ENCODE results near the gene VAMP3. TPM values are rescaled to one million over a fixed set of nuclear protein-coding genes. Genes with fewer than 3 reads are reported as not detected.

The VAMP3 gene
- total and polyA plus RNA-seq, 9 of the 15 experiments (the other 6 are each of a cell fraction or from before 2014, with no cell fraction given) = 27.1 to 71.3 (median 47.5) TPM

DNA sequence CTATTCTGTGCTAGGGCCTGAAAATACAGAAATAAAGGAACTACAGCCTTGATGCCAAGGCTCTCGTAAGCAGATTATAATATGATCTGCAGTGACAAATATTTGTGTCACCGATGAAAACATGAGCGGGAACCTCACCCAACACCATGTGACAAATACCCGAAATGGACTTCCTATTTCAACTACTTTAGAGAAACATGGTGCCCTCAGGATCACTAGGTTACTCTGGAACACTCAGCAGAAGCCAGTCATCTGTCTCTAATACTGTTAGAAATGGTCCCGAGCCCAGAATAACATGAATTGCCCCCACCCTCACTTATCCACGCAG is 463 bp upstream of the VAMP3 start (continued):
- TF ChIP-seq FOXK1 (CRISPR knock-in tag; IDR thresholded peaks at IDR 0.05; ENCODE audit: borderline replicate concordance) = no peak
- TF ChIP-seq, protein P1, sequence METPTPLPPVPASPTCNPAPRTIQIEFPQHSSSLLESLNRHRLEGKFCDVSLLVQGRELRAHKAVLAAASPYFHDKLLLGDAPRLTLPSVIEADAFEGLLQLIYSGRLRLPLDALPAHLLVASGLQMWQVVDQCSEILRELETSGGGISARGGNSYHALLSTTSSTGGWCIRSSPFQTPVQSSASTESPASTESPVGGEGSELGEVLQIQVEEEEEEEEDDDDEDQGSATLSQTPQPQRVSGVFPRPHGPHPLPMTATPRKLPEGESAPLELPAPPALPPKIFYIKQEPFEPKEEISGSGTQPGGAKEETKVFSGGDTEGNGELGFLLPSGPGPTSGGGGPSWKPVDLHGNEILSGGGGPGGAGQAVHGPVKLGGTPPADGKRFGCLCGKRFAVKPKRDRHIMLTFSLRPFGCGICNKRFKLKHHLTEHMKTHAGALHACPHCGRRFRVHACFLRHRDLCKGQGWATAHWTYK (CRISPR knock-in tag; IDR thresholded peaks at IDR 0.05) = no peak
- TF ChIP-seq, protein P2, sequence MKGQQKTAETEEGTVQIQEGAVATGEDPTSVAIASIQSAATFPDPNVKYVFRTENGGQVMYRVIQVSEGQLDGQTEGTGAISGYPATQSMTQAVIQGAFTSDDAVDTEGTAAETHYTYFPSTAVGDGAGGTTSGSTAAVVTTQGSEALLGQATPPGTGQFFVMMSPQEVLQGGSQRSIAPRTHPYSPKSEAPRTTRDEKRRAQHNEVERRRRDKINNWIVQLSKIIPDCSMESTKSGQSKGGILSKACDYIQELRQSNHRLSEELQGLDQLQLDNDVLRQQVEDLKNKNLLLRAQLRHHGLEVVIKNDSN (CRISPR knock-in tag; IDR thresholded peaks at IDR 0.05) = peak; percentile 60; the same call in 1 of the 2 replicates
- peak; percentile 45; the same call in 1 of the 2 replicates for TF ChIP-seq ZNF589 (CRISPR knock-in tag; IDR thresholded peaks at IDR 0.05; ENCODE audit: low read depth)
- no peak for TF ChIP-seq NCOA2 (IDR thresholded peaks at IDR 0.05; ENCODE audit: partially characterized antibody in 2 of 2)
- TF ChIP-seq FOXA3 (CRISPR knock-in tag; conservative IDR thresholded peaks at IDR 0.05 in 1 of 2, IDR thresholded peaks at IDR 0.05 in 1 of 2) = 0 out of 4 replicates have a peak, but pooled peaks of 1 of the 2 experiments have one; percentile 23
- TF ChIP-seq, protein P3, sequence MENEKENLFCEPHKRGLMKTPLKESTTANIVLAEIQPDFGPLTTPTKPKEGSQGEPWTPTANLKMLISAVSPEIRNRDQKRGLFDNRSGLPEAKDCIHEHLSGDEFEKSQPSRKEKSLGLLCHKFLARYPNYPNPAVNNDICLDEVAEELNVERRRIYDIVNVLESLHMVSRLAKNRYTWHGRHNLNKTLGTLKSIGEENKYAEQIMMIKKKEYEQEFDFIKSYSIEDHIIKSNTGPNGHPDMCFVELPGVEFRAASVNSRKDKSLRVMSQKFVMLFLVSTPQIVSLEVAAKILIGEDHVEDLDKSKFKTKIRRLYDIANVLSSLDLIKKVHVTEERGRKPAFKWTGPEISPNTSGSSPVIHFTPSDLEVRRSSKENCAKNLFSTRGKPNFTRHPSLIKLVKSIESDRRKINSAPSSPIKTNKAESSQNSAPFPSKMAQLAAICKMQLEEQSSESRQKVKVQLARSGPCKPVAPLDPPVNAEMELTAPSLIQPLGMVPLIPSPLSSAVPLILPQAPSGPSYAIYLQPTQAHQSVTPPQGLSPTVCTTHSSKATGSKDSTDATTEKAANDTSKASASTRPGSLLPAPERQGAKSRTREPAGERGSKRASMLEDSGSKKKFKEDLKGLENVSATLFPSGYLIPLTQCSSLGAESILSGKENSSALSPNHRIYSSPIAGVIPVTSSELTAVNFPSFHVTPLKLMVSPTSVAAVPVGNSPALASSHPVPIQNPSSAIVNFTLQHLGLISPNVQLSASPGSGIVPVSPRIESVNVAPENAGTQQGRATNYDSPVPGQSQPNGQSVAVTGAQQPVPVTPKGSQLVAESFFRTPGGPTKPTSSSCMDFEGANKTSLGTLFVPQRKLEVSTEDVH (IDR thresholded peaks at IDR 0.05; ENCODE audit: low read depth, partially characterized antibody) = no peak
- TF ChIP-seq NFRKB (IDR thresholded peaks at IDR 0.05; ENCODE audit: low read depth) = 0 out of 2 replicates have a peak, but pooled peaks have one; percentile 60
- TF ChIP-seq, protein P4, sequence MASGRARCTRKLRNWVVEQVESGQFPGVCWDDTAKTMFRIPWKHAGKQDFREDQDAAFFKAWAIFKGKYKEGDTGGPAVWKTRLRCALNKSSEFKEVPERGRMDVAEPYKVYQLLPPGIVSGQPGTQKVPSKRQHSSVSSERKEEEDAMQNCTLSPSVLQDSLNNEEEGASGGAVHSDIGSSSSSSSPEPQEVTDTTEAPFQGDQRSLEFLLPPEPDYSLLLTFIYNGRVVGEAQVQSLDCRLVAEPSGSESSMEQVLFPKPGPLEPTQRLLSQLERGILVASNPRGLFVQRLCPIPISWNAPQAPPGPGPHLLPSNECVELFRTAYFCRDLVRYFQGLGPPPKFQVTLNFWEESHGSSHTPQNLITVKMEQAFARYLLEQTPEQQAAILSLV (tag; IDR thresholded peaks at IDR 0.05) = no peak
- TF ChIP-seq TRIM24 (IDR thresholded peaks at IDR 0.05) = no peak
- no peak for TF ChIP-seq STAT5A (IDR thresholded peaks at IDR 0.05; ENCODE audit: borderline replicate concordance, low read length)
- TF ChIP-seq CEBPG (CRISPR knock-in tag; IDR thresholded peaks at IDR 0.05) = 0 out of 2 replicates have a peak, but pooled peaks have one; percentile 8
- no peak for TF ChIP-seq CEBPG (tag; conservative IDR thresholded peaks at IDR 0.05 in 1 of 2, IDR thresholded peaks at IDR 0.05 in 1 of 2)
- TF ChIP-seq, protein P5, sequence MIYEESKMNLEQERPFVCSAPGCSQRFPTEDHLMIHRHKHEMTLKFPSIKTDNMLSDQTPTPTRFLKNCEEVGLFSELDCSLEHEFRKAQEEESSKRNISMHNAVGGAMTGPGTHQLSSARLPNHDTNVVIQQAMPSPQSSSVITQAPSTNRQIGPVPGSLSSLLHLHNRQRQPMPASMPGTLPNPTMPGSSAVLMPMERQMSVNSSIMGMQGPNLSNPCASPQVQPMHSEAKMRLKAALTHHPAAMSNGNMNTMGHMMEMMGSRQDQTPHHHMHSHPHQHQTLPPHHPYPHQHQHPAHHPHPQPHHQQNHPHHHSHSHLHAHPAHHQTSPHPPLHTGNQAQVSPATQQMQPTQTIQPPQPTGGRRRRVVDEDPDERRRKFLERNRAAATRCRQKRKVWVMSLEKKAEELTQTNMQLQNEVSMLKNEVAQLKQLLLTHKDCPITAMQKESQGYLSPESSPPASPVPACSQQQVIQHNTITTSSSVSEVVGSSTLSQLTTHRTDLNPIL (CRISPR knock-in tag; IDR thresholded peaks at IDR 0.05) = no peak
- TF ChIP-seq, protein P6, sequence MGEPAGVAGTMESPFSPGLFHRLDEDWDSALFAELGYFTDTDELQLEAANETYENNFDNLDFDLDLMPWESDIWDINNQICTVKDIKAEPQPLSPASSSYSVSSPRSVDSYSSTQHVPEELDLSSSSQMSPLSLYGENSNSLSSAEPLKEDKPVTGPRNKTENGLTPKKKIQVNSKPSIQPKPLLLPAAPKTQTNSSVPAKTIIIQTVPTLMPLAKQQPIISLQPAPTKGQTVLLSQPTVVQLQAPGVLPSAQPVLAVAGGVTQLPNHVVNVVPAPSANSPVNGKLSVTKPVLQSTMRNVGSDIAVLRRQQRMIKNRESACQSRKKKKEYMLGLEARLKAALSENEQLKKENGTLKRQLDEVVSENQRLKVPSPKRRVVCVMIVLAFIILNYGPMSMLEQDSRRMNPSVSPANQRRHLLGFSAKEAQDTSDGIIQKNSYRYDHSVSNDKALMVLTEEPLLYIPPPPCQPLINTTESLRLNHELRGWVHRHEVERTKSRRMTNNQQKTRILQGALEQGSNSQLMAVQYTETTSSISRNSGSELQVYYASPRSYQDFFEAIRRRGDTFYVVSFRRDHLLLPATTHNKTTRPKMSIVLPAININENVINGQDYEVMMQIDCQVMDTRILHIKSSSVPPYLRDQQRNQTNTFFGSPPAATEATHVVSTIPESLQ (CRISPR knock-in tag; IDR thresholded peaks at IDR 0.05) = no peak
- no peak for TF ChIP-seq ZSCAN29 (IDR thresholded peaks at IDR 0.05)
- no peak for TF ChIP-seq ZNF239 (CRISPR knock-in tag; IDR thresholded peaks at IDR 0.05)
